ENCODE data around the gene ITPK1.

ITPK1 gene

DNA sequence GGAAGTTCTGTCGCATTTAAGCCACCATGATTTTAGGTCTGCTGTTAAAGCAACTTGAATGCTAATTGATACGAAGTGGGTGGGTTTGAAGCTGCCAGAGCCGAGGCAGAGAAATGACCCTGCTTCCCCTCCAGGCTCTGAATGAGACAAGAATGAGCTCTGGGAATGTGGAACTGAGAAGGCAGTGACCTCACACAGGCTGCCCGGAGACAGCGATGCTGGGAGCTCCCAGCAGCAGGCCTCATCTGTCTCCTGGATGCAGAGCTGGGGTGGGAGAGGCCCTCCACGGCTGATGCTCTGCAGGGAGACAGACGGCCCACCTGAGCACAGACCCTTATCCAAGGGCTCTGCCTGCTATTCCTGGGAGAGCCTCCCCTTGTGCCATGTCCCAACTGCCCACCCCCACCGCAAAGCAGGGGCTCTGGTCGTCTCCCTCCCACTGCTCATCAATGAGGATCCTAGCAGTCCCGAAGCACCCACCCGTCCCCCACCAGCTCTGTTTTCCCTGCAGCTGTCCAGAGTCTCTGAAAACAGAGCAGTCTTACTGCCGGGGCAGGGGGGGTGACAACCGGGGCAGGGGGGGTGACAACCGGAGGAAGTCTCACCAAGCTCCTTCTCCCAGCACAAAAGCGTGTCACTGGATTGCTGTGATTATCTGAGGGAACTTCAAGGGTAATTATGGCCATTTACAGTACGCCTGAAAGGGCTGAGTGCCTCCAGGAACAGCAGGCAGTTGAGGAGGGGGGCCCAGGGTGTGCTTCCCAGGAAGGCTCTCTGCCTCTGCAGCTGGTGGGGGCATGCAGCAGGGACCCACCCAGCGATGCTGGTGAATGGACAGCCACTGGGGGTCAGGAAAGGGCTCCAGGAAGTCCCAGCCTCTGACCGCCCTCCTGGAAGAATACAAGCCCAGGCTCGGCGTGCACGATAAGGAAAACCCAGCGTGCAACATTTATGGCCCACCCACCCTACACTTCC lies 125.0 kb downstream of the ITPK1 start:
- H3K27me3 Mint-ChIP-seq = no peaks in the 10 kb centered on the region
- H3K27ac Mint-ChIP-seq = no peak overlapping the region
- no peak overlapping the region for H3K4me3 Mint-ChIP-seq
- no peaks in the 10 kb centered on the region for H3K9me3 Mint-ChIP-seq
- no peaks in the 10 kb centered on the region for H3K4me1 Mint-ChIP-seq
- no peak for ATAC-seq
- peaks cover 55% of the 10 kb centered on the region for H3K36me3 Mint-ChIP-seq

DNA sequence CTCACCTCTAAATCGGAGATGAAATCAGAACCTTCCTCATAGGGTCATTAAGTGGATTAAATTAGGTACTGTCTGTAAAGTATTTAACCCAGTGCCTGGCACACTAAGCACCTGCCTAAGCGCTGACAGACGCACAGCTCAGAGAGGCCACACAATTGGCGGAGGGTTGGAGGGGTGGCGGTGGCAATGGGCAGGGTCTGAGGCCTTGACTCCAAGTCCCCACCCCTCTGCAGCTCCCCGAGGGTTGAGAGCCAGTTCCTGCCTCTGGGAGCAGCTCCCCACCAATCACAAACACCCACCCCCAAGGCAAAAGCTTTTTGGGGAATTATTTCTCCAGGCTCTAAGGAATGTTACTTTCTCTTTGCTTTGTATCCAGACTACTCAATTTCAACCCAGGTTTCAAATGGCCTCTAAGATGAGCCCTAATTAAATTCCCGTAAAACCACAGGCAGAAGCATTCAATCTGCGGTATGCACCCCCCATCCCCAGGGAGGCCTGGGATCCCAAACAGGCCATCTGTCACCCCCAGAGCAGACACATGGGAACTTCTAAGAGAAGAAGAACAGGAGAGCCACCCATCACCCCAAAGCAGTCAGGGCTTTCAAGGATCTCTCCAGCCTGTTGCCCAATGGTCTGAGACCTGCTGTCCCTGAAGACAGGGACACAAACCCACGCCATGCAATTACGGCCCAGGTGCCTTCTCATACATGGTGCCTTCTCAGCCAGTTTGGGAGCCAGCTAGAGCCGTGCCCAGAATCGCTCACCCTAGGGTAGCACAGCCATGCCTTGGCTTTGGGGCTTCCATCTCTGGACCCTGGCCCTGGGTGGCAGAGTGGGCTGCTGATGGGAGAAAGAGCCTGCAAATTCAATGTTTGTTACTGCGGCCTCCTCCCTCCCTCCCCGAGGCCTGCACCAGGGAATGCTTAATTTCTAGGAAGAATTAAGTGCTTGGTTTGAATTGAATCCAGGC lies 126.7 kb downstream of the ITPK1 start:
- Mint-ChIP-seq H3K27me3 (no peaks in the 10 kb centered on the region), H3K4me1 (peaks cover 10% of the 10 kb centered on the region), H3K4me3 (no peak overlapping the region), H3K9me3 (no peaks in the 10 kb centered on the region), H3K36me3 (peaks cover 69% of the 10 kb centered on the region), H3K27ac (peak overlapping the region; percentile 49)
- ATAC-seq = no peak

DNA sequence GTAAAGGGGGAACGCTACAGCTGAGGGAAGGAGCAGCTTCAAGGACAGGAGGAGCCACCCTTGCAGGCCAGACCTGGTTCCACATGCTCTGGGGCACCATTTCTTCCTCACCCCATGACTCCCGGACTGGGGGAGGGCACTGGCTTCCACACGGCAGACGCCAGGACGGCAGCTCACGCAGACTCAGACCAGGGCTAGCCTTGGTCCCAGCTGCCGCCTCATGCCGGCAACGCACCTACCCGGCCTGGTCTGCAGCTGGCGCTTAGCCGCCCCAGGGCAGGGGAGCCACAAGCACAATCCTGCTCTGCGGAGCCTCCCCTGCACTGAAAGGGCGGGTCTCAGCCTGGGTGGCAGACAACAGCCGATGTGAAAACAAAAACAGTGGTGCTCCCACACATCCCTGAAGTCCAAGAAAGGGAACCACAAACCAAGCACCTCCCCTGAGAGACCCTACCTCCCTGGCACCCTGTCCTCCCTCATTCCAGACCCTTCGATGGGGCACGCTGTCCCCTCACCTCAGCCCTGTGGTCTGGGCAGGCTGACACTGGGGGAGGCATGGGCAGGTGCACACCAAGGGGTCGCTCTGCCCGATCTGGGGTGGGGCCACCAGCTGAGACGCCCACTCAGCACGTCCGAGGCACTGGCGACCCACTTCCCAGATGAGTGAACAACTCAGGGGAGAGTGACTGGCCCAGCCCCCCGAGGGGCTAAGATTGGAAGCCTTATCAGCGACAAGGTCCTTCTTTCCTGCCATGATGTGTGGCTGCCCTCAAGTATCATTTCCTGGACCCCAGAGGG lies 127.8 kb downstream of the ITPK1 start:
- Mint-ChIP-seq H3K36me3 (peaks cover 69% of the 10 kb centered on the region), H3K27me3 (no peaks in the 10 kb centered on the region), H3K4me3 (no peak overlapping the region), H3K4me1 (peaks cover 17% of the 10 kb centered on the region), H3K27ac (peak overlapping the region; percentile 22), H3K9me3 (no peaks in the 10 kb centered on the region)
- ATAC-seq = no peak

DNA sequence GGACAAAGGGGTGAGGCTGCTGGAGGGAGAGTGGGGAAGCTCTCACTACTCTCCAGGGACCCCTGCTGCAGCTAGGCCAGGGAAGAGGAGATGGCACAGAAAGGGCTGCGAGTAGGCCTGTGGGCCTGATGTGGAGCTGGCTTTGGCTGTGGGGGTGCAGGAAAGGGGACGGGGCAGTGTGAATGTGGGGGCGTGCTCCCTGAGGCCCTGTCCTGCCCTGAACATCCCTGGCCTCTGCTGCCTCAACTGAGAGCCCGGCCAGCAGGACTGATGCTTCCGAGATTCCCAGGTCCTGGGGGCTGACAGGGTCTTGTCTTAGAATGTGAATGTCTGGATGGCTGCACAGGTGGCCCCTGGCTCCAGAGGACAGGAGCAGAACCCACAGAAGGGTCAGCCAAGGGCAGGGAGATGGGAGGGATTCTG lies 128.6 kb downstream of the ITPK1 start:
- Mint-ChIP-seq H3K9me3 (peaks cover 2% of the 10 kb centered on the region), H3K4me3 (no peak overlapping the region), H3K27ac (peak overlapping the region; percentile 22), H3K4me1 (peaks cover 23% of the 10 kb centered on the region), H3K36me3 (peaks cover 71% of the 10 kb centered on the region), H3K27me3 (no peaks in the 10 kb centered on the region)
- ATAC-seq = no peak

DNA sequence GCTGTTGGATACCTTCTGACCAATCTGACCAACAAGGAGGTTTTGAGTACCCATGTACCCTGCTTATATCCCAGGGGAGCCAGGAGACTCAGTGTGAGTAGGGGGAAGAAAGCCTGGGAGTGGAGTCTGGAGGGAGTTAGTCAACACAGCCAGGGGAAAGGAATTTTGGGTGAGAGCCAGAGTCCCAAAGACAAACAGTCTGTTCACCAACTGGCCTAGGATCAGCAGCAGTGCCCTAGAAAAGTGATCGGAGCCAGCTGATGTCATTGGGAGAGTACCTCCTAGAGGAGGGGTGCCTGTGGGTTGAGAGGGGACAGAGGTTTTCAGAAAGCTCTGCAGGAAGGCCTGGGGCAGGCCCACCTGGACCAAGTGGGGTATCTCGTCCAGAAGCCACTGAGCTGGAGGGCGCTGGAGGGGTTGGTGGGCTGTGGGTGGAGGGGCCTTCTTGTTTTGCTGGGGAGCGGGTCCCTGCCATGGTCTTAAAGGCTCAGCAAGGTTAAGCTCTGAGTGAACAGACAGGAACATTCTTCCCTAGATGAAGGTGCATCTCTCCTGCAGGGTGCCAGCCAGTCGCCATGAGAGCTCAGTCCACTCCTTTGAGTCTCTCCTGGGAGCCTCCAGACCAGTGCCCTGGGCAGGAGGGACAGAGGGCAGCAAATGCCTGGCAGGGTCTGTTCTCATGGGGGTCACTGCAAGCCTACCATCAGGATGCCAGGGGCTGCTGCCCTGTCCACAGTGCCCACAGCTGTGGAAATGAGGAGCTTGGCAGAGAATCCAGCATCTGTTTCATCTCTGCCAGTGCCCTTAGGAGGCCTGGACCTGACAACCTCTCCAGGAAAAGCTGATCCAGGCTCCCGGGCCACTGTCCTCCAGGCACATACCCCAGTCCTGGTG lies 129.2 kb downstream of the ITPK1 start:
- H3K4me1 Mint-ChIP-seq = peaks cover 26% of the 10 kb centered on the region
- peaks cover 71% of the 10 kb centered on the region for H3K36me3 Mint-ChIP-seq
- ATAC-seq = no peak
- no peak overlapping the region for H3K4me3 Mint-ChIP-seq
- peaks cover 5% of the 10 kb centered on the region for H3K9me3 Mint-ChIP-seq
- no peaks in the 10 kb centered on the region for H3K27me3 Mint-ChIP-seq
- H3K27ac Mint-ChIP-seq = peak overlapping the region; percentile 22

DNA sequence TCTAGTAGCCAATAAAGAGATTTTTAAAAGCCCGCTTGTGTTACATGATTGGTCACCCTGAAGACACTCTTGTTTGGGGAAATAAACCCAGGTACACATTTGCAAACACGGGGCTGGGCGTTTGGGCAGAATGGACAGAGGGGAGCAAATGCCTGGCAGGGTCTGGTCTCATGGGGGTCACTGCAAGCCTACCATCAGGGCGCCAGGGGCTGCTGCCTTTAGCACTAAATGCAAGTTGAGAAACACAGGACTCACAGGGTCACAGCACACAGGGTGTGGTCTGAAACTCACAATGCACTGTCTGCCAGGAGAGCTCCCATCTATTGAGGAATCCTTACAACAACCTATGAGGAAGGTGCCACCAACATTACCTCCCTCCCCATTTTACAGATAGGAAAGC lies 130.2 kb downstream of the ITPK1 start:
- Mint-ChIP-seq H3K27ac (no peak overlapping the region), H3K27me3 (no peaks in the 10 kb centered on the region), H3K4me1 (peaks cover 36% of the 10 kb centered on the region), H3K9me3 (peaks cover 11% of the 10 kb centered on the region), H3K36me3 (peaks cover 78% of the 10 kb centered on the region), H3K4me3 (no peak overlapping the region)
- no peak for ATAC-seq

DNA sequence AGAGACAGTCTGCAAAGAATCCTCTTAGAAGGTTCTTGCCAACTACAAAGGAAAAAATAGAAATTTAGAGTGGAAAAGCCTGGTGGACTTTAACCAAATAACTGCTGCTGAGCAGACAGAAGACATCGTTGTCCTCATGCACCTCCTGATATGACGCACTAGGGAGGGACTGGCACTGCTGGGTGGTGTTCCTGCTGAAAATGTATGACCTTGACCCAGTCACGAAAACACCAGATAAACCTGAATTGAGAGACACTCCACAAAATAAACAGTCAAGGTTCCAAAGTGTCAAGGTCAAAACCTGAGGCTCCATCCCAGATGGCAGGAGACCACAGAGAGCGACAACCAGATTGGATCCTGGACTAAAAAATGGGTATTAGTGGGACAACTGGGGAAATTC lies 130.8 kb downstream of the ITPK1 start:
- H3K36me3 Mint-ChIP-seq = peaks cover 78% of the 10 kb centered on the region

DNA sequence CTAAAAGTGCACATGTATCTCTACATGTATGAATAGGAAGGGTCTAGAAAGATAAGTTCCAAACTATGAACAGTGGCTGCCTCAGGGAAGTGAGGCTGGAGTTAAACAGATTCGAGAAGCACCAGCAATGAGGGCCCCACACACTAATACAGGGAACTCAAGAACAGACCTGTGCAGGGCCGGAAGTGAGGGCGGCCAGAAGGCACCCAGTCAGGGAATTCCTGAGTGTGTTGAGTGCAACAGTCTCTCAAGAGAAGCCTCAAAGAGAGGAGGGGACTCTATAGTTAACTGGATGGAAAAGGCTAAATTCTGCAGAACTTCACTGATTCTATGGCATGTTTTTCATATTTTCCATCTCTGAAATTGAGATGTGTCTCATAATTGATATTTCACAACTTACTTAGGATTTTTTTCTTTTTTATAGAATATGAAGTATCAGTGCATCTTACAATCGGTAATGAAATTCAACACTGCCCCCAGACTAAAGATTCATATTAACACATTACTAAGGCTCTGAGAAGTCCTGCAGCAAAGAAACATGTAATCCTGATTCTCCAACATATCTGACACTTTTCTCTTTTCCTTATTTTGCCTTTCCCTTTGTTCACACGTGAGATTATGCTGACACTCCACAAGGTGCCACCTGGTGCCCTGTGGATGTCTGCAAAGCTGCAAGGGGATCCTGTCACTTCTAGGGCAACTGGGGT lies 131.5 kb downstream of the ITPK1 start:
- peaks cover 15% of the 10 kb centered on the region for H3K9me3 Mint-ChIP-seq
- H3K27me3 Mint-ChIP-seq = no peaks in the 10 kb centered on the region
- H3K36me3 Mint-ChIP-seq = peaks cover 78% of the 10 kb centered on the region
- ATAC-seq = no peak
- peaks cover 47% of the 10 kb centered on the region for H3K4me1 Mint-ChIP-seq
- H3K4me3 Mint-ChIP-seq = no peak overlapping the region
- H3K27ac Mint-ChIP-seq = peak overlapping the region; percentile 0

More for the DNA sequence above, 130.8 kb downstream of the ITPK1 start:
- peaks cover 40% of the 10 kb centered on the region for H3K4me1 Mint-ChIP-seq
- ATAC-seq = no peak
- no peak overlapping the region for H3K27ac Mint-ChIP-seq
- H3K9me3 Mint-ChIP-seq = peaks cover 11% of the 10 kb centered on the region
- no peak overlapping the region for H3K4me3 Mint-ChIP-seq
- no peaks in the 10 kb centered on the region for H3K27me3 Mint-ChIP-seq

DNA sequence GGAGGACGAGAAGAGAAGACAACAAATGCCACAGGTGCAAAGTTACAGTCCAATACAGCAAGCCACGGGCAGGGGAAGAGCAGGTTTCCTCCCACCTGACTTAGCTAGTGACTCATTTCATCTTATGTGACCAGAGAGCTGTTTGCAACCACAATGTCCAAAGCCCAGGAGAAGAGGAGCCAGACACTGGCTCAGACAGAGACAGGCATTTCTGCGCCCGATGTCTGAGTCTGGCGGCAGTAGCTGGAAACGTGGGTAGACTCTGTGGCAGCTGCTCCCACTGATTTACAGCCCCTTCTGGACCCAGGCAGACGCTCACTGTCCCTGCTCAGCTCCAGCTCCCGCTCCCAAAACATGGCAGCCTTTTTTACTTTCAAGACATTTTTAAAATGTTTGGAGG lies 132.8 kb downstream of the ITPK1 start:
- H3K27me3 Mint-ChIP-seq = no peaks in the 10 kb centered on the region
- peaks cover 85% of the 10 kb centered on the region for H3K36me3 Mint-ChIP-seq
- peaks cover 19% of the 10 kb centered on the region for H3K9me3 Mint-ChIP-seq
- H3K27ac Mint-ChIP-seq = no peak overlapping the region
- no peak overlapping the region for H3K4me3 Mint-ChIP-seq
- ATAC-seq = no peak
- H3K4me1 Mint-ChIP-seq = peaks cover 58% of the 10 kb centered on the region

DNA sequence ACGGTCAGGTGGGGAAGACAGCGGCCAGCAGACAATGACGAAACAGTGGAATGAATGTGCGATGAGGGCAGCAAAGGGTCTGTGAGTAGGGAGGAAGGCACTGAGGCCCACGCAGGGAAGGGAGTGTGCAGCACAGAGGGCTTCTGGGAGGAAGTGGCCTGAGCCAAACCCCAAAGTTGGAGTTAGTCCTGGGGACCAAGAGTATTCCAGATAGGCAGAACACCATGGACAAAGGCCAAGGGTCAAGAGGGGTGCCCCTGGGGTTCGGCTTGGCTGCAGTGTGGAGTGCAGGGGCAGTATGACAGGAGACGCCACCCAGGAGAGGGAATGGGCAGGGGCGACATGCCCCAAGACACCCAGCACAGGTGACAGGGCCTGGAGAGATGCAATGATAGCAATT lies 134.0 kb downstream of the ITPK1 start:
- no peak for ATAC-seq
- H3K9me3 Mint-ChIP-seq = peaks cover 29% of the 10 kb centered on the region
- no peak overlapping the region for H3K4me3 Mint-ChIP-seq
- H3K27ac Mint-ChIP-seq = peak overlapping the region; percentile 87
- peaks cover 98% of the 10 kb centered on the region for H3K36me3 Mint-ChIP-seq
- peaks cover 64% of the 10 kb centered on the region for H3K4me1 Mint-ChIP-seq
- no peaks in the 10 kb centered on the region for H3K27me3 Mint-ChIP-seq

DNA sequence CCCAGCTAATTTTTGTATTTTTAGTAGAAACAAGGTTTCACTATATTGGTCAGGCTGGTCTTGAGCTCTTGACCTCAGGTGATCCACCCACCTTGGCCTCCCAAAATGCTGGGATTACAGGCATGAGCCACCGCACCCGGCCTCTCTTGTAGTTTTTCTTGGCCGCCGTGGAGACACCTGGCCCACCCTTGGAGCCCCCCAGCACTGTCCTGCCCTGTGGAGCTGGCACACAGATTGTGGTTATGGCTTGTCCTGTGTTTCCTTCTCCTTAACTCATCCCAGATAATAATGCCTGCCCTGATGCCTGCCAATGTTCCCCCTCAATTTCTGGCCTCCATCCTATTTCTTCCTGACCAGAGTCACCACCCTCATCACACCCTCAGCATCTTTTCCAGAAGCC lies 134.9 kb downstream of the ITPK1 start:
- peaks cover 64% of the 10 kb centered on the region for H3K4me1 Mint-ChIP-seq
- no peaks in the 10 kb centered on the region for H3K27me3 Mint-ChIP-seq
- peaks cover 32% of the 10 kb centered on the region for H3K9me3 Mint-ChIP-seq
- peak overlapping the region; percentile 87 for H3K27ac Mint-ChIP-seq
- no peak overlapping the region for H3K4me3 Mint-ChIP-seq
- peaks cover 100% of the 10 kb centered on the region for H3K36me3 Mint-ChIP-seq
- no peak for ATAC-seq

DNA sequence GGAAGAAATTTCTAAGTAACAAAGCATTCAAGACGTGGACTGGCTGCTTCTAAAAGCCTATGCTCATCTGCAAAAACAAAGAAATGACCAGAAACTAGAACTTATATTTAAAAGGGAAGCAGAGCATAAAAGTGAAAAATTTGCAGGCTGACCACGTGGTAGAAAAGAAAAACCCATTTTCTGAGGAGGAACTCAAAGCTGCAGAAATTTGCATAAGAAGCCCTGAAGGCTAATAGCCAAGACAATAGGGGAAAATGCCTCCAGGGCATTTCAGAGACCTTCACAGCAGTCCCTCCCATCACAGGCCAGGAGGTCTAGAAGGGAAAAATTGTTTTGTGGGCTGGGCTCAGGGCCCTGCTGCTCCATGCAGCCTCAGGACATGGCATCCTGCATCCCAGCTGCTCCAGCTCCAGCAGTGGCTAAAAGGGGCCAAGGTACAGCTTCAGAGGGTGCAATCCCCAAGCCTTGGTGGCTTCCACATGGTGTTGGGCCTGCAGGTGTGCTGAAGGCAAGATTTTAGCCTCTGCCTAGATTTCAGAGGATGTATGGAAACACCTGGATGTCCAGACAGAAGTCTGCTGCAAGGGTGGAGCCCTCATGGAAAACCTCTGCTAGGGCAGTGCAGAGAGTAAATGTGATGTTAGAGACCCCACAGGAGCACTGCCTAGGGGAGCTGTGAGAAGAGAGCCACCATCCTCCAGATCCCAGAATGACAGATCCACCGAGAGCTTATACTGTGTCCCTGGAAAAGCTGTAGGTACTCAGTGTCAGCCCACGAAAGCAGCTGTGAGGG lies 137.3 kb downstream of the ITPK1 start:
- no peak for ATAC-seq
- H3K4me1 Mint-ChIP-seq = peaks cover 50% of the 10 kb centered on the region
- H3K4me3 Mint-ChIP-seq = no peak overlapping the region
- peaks cover 33% of the 10 kb centered on the region for H3K9me3 Mint-ChIP-seq
- H3K27me3 Mint-ChIP-seq = no peaks in the 10 kb centered on the region
- peaks cover 97% of the 10 kb centered on the region for H3K36me3 Mint-ChIP-seq
- H3K27ac Mint-ChIP-seq = peak overlapping the region; percentile 87

DNA sequence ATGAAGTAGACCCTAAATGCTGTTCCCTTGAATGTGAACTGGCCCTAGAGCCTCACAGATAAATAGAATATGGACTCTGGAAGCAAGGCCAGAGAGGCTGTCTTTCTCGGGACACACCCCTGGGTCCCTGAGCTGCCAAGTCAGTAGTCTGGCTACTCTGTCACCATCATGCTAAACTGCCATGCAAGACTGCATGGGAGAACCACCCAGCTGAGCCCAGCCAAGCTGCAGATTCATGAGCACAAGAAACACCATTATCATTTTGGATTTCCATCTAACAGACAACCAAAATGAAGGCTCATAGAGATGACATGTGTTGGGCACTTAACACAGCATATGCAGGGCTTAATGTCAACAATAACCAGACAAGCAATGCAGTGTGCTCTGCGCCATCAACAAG lies 139.5 kb downstream of the ITPK1 start:
- ATAC-seq = no peak
- Mint-ChIP-seq H3K27ac (no peak overlapping the region), H3K36me3 (peaks cover 89% of the 10 kb centered on the region), H3K9me3 (peaks cover 26% of the 10 kb centered on the region), H3K4me1 (peaks cover 50% of the 10 kb centered on the region), H3K27me3 (no peaks in the 10 kb centered on the region), H3K4me3 (no peak overlapping the region)
